Measurements from ENCODE around the gene MYBPC2. TPM values are rescaled to one million over a fixed set of nuclear protein-coding genes. Genes with fewer than 3 reads are reported as not detected.

The MYBPC2 gene
- total RNA-seq, result under 1 TPM in 1 of 2 donors, not detected in 1; 0.14 TPM

GRCh38 chr19:50432221-50433028 is at the start of gene MYBPC2:
Gene MYBPC2 (plus strand): TSS chr19:50432892. CDS start chr19:50432954, 62 bp downstream.
- no peaks in the 10 kb centered on the region for H3K36me3 ChIP-seq
- H3K4me1 ChIP-seq (ENCODE audit: control insufficient read depth in 1 of 2, low read depth in 2 of 2), result peaks cover 6 to 13% of the 10 kb centered on the region in 2 donors
- ATAC-seq (ENCODE audit: insufficient number of reproducible peaks, low FRiP score, low read depth), result no peak
- TF ChIP-seq CTCF (IDR thresholded peaks at IDR 0.05), result no peak
- peaks cover 5% of the 10 kb centered on the region for H3K27me3 ChIP-seq (replicated peaks; ENCODE audit: insufficient read depth)
- H3K4me3 ChIP-seq, result peak within 1 kb of the TSS; percentile 72
- DNase-seq (ENCODE audit: low spot score), result no peak
- H3K9me3 ChIP-seq, result no peaks in the 10 kb centered on the region
- peak within 1 kb of the TSS in 1 of 2 donors; percentile 7 for H3K27ac ChIP-seq

GRCh38 chr19:50383001-50383851 is 49.5 kb upstream of the MYBPC2 start:
- no peaks in the 10 kb centered on the region for H3K9me3 ChIP-seq
- peaks cover 40% of the 10 kb centered on the region for H3K36me3 ChIP-seq
- peak overlapping the region; percentile 76 for H3K4me3 ChIP-seq
- DNase-seq (ENCODE audit: low spot score) (no peak), ATAC-seq (ENCODE audit: insufficient number of reproducible peaks, low FRiP score, low read depth) (no peak)
- TF ChIP-seq CTCF (IDR thresholded peaks at IDR 0.05), result no peak
- H3K27ac ChIP-seq, result peak overlapping the region; percentile 59 to 65
- peaks cover 6 to 18% of the 10 kb centered on the region in 2 donors for H3K4me1 ChIP-seq (ENCODE audit: control insufficient read depth in 1 of 2, low read depth in 2 of 2)
- no peaks in the 10 kb centered on the region for H3K27me3 ChIP-seq (replicated peaks; ENCODE audit: insufficient read depth)

DNA sequence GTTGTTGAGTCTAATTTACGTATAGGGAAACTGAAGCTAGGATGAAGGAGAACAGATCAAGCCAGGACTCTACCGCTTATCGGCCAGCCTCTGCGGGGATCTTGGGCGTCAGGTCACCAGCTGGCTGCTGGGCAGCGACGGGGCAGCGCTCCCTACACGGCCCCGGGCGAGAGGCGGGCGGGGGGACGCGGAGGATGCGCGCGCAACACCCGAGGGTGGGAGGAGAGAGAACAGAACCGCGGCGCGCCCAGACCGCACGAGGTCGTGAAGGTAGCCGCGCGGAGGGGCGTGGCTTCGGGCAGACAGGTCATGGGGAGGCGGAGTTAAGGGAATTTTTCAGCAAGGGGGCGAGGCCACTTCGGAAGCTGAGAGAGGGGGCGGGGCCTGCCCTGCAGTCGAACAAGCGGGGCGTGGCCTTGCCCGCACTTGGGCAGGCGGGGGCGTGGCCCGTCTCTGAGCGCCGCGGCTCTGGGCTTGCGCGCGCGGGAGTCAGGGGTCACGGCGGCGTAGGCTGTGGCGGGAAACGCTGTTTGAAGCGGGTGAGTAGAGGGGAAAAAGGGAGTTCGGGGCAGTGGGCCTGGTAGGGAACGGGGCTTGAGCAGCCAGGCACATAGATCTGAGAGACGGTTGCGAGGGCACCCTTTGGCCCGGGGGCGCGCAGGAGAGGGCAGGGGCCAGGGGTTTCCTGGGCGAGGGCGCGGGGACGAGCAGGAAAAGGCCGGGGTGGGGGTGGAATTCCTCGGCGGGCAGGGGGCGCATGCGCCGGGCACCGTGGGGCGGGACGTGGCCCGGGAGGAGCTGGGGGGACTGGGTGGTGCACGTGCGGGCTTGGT is 48.6 kb upstream of the MYBPC2 start, which contains the start of gene POLD1:
Gene POLD1 (plus strand): TSS at position 496 of the 833 bp plus-strand sequence. CDS start 14,505 bp downstream, outside the sequence.
- Histone ChIP-seq H3K9me3 (no peaks in the 10 kb centered on the region), H3K27me3 (replicated peaks; ENCODE audit: insufficient read depth) (no peaks in the 10 kb centered on the region), H3K36me3 (peaks cover 32% of the 10 kb centered on the region), H3K4me3 (peak within 1 kb of the TSS; percentile 76), H3K27ac (peak within 1 kb of the TSS; percentile 59 to 65), H3K4me1 (ENCODE audit: control insufficient read depth in 1 of 2, low read depth in 2 of 2) (peaks cover 6 to 18% of the 10 kb centered on the region in 2 donors)
- no peak for TF ChIP-seq CTCF (IDR thresholded peaks at IDR 0.05)
- peak; percentile 95 for ATAC-seq (ENCODE audit: insufficient number of reproducible peaks, low FRiP score, low read depth)
- peak; percentile 90 for DNase-seq (ENCODE audit: low spot score)

DNA sequence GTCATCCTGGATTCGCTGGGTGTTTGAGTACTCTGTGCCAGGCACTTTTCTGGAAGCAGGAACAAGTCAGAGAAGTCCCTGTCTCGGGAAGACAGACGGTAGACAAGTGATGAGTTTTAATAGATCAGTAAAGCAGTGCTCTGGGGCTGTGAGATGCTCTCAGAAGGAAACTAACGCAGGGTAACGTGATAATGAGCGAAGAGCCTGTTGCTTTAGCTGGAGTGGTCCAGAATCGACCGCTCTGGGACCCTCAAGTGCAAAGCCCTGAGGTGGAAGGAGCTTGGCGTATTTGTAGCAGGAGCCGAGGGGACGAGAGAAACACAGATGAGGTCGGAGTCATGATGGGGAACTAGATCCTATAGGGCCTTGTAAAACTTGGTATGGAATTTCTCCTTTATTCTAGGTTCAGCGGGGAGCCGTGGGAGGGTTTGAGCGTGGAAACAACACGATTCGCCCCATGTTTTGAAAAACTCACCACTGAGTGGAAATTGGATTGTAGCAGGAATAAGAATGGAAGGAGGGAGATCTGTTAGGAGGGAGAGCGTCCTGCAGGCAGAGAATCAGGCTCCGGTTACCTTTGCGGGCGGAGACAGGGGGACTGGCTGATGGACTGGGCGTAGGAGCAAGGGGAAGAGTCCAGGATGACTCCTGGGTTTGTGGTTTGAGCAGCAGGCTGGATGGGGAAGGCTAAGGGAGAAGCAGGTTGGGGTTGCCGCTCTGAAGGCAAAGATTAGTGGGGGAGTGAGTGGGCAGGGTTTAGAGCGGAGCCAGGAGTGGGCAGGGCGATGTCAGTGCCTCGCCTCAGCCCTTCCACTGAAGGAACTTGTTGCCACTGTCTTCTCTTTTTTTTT is 47.8 kb upstream of the MYBPC2 start:
- ATAC-seq (ENCODE audit: insufficient number of reproducible peaks, low FRiP score, low read depth) (no peak), DNase-seq (ENCODE audit: low spot score) (no peak)
- Histone ChIP-seq H3K36me3 (peaks cover 24% of the 10 kb centered on the region), H3K4me3 (peak overlapping the region; percentile 76), H3K4me1 (ENCODE audit: control insufficient read depth in 1 of 2, low read depth in 2 of 2) (peaks cover 6 to 18% of the 10 kb centered on the region in 2 donors), H3K9me3 (no peaks in the 10 kb centered on the region), H3K27ac (peak overlapping the region; percentile 59 to 65), H3K27me3 (replicated peaks; ENCODE audit: insufficient read depth) (no peaks in the 10 kb centered on the region)
- no peak for TF ChIP-seq CTCF (IDR thresholded peaks at IDR 0.05)

All from thoracic aorta (tissue), 2 donors.